Mesenchymal stem cell (in vitro differentiated cells and primary cell): Measurements from ENCODE around the gene CBFB.

Source experiments
- DNase-seq: peaks from one replicate; pipeline ENCODE4 v3.0.0-alpha.2; 2013
- H2AFZ ChIP-seq: one replicate; pipeline ENCODE4 v1.6.1; 2013; ENCODE audit warnings: low read depth, mild to moderate bottlenecking, control low read depth, inconsistent platforms, low read length, moderate library complexity
- H2AK5ac ChIP-seq: 2 replicates; pipeline ENCODE4 v1.6.1; 2013; ENCODE audit warnings: low read length, moderate library complexity, mild to moderate bottlenecking, inconsistent platforms; ENCODE audit not compliant: severe bottlenecking
- H2BK120ac ChIP-seq: one replicate; pipeline ENCODE4 v1.6.1; 2013; ENCODE audit warnings: low read depth, mild to moderate bottlenecking, inconsistent platforms, low read length, moderate library complexity
- H2BK12ac ChIP-seq, 2 experiments: one replicate each; pipeline ENCODE4 v1.6.1; 2013; ENCODE audit warnings: inconsistent platforms in 2 of 2, low read length in 2 of 2, mild to moderate bottlenecking in 2 of 2, moderate library complexity in 2 of 2, control low read depth in 1 of 2
- H2BK15ac ChIP-seq: one replicate; pipeline ENCODE4 v1.6.1; 2013; ENCODE audit warnings: mild to moderate bottlenecking, low read depth, inconsistent platforms; ENCODE audit not compliant: poor library complexity, severe bottlenecking
- H2BK5ac ChIP-seq: 2 replicates; pipeline ENCODE4 v1.6.1; 2013; ENCODE audit warnings: low read depth, mild to moderate bottlenecking, low read length, control low read depth, inconsistent platforms; ENCODE audit not compliant: poor library complexity, severe bottlenecking
- H3K14ac ChIP-seq, 2 experiments: one replicate each; pipeline ENCODE4 v1.6.1; 2013; ENCODE audit warnings: inconsistent platforms in 2 of 2, low read length in 2 of 2, control low read depth in 1 of 2, mild to moderate bottlenecking in 1 of 2, moderate library complexity in 1 of 2
- H3K18ac ChIP-seq, 2 experiments: one replicate each; pipeline ENCODE4 v1.6.1; 2013; ENCODE audit warnings: inconsistent platforms in 2 of 2, low read length in 2 of 2, control low read depth in 1 of 2, low read depth in 1 of 2, mild to moderate bottlenecking in 1 of 2
- H3K23ac ChIP-seq, 2 experiments: one replicate each; pipeline ENCODE4 v1.6.1; 2013; ENCODE audit warnings: inconsistent platforms in 2 of 2, low read length in 2 of 2, mild to moderate bottlenecking in 2 of 2, moderate library complexity in 2 of 2, control low read depth in 1 of 2
- H3K27ac ChIP-seq: 2 replicates; pipeline ENCODE4 v1.5.1; 2013; ENCODE audit warnings: mild to moderate bottlenecking, moderate library complexity, low read length, control low read depth, inconsistent platforms; ENCODE audit not compliant: poor library complexity, severe bottlenecking
- H3K27me3 ChIP-seq, 2 experiments: 2 replicates each; pipeline versions ENCODE4 v1.6.1 to v1.7.0; 2013; ENCODE audit warnings: low read length in 2 of 2, mild to moderate bottlenecking in 2 of 2, moderate library complexity in 2 of 2, control low read depth in 1 of 2, inconsistent platforms in 1 of 2; ENCODE audit not compliant: control insufficient read depth in 1 of 2, insufficient read depth in 1 of 2
- H3K36me3 ChIP-seq, 2 experiments: 2 replicates each; pipeline versions ENCODE4 v1.6.1 to v1.7.0; 2013; ENCODE audit warnings: low read length in 2 of 2, control low read depth in 1 of 2, inconsistent platforms in 1 of 2, low read depth in 1 of 2, mild to moderate bottlenecking in 1 of 2; ENCODE audit not compliant: insufficient read depth in 2 of 2, control insufficient read depth in 1 of 2
- H3K4ac ChIP-seq, 2 experiments: one replicate each; pipeline ENCODE4 v1.6.1; 2013; ENCODE audit warnings: inconsistent platforms in 2 of 2, low read length in 2 of 2, mild to moderate bottlenecking in 2 of 2, moderate library complexity in 2 of 2, control low read depth in 1 of 2, low read depth in 1 of 2
- H3K4me1 ChIP-seq: 2 replicates; pipeline ENCODE4 v1.6.1; 2013; ENCODE audit warnings: low read depth, low read length, control low read depth; ENCODE audit not compliant: control insufficient read depth, insufficient read depth
- H3K4me2 ChIP-seq: 2 replicates; pipeline ENCODE4 v1.6.1; 2013; ENCODE audit warnings: low read length, mild to moderate bottlenecking, inconsistent platforms; ENCODE audit not compliant: poor library complexity, severe bottlenecking
- H3K4me3 ChIP-seq, 2 experiments: 2 replicates each; pipeline versions ENCODE4 v1.5.1 to v1.7.0; 2013; ENCODE audit warnings: low read length in 2 of 2, mild to moderate bottlenecking in 2 of 2, control low read depth in 1 of 2, low read depth in 1 of 2; ENCODE audit not compliant: insufficient read depth in 1 of 2
- H3K79me1 ChIP-seq: replicated peaks from 2 replicates; pipeline ENCODE4 v1.6.1; 2013; ENCODE audit warnings: mild to moderate bottlenecking, control low read depth, low read length, inconsistent platforms; ENCODE audit not compliant: poor library complexity, severe bottlenecking
- H3K9ac ChIP-seq: 2 replicates; pipeline ENCODE4 v1.7.0; 2013; ENCODE audit warnings: mild to moderate bottlenecking, low read length, moderate library complexity
- H3K9me3 ChIP-seq: 2 replicates; pipeline ENCODE4 v1.7.0; 2013; ENCODE audit warnings: mild to moderate bottlenecking, low read length; ENCODE audit not compliant: control insufficient read depth
- H4K8ac ChIP-seq: one replicate; pipeline ENCODE4 v1.6.1; 2013; ENCODE audit warnings: inconsistent platforms, mild to moderate bottlenecking, low read length, moderate library complexity
- H4K91ac ChIP-seq: one replicate; pipeline ENCODE4 v1.6.1; 2013; ENCODE audit warnings: mild to moderate bottlenecking, low read length, inconsistent platforms
- WGBS: methylation state at CpG from one replicate; pipeline ENCODE4 v1.1.7; 2013; ENCODE audit warnings: mixed read lengths; 5-methylcytosine and 5-hydroxymethylcytosine counted together

The CBFB gene

DNA sequence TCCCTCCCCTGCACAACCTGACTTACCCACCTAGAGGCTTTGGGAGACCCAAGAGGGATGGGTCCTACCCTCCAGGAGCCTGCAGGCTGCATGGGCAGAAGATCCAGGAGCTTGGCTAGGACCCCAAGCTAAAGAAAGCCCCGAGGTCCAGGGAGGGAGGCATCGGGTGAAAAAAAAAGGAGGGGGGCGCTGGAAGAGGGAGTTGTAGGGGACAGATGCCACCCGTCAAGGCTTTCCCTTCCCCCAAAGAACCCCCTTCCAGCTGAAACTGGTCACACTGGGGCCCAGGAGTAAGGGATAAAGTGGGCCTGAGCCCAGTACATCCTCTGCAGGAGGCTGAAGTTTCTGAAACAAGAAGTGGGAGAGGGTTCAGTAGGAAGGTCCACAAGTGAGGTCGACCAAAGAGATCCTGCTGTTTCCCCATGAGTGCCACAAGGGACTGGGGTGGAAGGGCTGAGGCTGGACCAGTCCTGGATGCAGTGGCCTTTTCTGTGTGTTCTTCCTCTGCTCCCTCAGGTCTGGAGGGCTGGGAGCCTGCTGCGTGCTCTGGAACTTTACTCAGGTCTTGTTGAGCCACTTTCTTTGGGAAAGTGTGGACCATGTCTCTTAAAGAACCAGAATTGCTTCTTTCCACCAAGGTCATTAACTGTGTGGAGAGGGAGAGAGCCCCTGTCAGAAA lies 14.2 kb upstream of the CBFB start:
- peak overlapping the region in 1 of 2 experiments; percentile 92 for H3K4ac ChIP-seq
- peak overlapping the region in 1 of 2 experiments; percentile 99 for H3K23ac ChIP-seq
- peak overlapping the region; percentile 98 for H4K8ac ChIP-seq
- peak overlapping the region; percentile 38 for H2BK120ac ChIP-seq
- H2AK5ac ChIP-seq: no peak overlapping the region
- H3K36me3 ChIP-seq: no peaks in the 10 kb centered on the region
- H4K91ac ChIP-seq: peak overlapping the region; percentile 93
- H3K4me2 ChIP-seq: peak overlapping the region; percentile 79
- DNase-seq: no peak
- H3K4me3 ChIP-seq: peak overlapping the region in 1 of 2 experiments; percentile 73
- peak overlapping the region in 1 of 2 experiments; percentile 97 for H3K14ac ChIP-seq
- peak overlapping the region; percentile 60 for H2BK15ac ChIP-seq
- H3K27ac ChIP-seq: no peak overlapping the region
- H2BK5ac ChIP-seq: no peak overlapping the region
- H3K18ac ChIP-seq: peak overlapping the region; percentile 90 to 99
- peak overlapping the region; percentile 70 for H3K9ac ChIP-seq
- H3K79me1 ChIP-seq: no peaks in the 10 kb centered on the region
- H3K4me1 ChIP-seq: peaks cover 14% of the 10 kb centered on the region
- no peaks in the 10 kb centered on the region for H3K9me3 ChIP-seq
- 85% methylated on average over 5 of the region's 6 CpGs for WGBS
- no peak overlapping the region for H2AFZ ChIP-seq
- H2BK12ac ChIP-seq: peak overlapping the region; percentile 78 to 98
- H3K27me3 ChIP-seq: peaks cover 6 to 11% of the 10 kb centered on the region in 2 experiments

DNA sequence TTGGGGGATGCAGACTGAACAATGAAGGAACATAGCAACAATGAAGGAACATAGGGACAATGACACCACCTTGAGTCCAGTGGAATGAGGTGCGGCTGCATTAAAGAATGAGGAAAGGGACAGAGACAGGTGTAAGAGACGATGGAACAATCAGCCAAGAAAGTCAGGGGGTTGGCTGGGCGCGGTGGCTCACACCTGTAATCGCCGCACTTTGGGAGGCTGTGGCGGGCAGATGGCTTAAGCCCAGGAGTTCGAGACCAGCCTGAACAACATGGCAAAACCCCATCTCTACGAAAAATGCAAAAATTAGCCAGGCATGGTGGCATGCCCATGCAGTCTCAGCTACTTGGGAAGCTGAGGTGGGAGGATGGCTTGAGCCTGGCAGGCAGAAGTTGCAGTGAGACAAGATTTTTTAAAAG lies 13.6 kb upstream of the CBFB start:
- Histone ChIP-seq H3K9ac (no peak overlapping the region), H3K4me1 (peaks cover 14% of the 10 kb centered on the region), H3K23ac (no peak overlapping the region), H2BK12ac (peak overlapping the region in 1 of 2 experiments; percentile 8), H3K79me1 (no peaks in the 10 kb centered on the region), H3K27ac (no peak overlapping the region), H3K36me3 (no peaks in the 10 kb centered on the region), H2AK5ac (no peak overlapping the region), H2BK15ac (no peak overlapping the region), H3K4ac (no peak overlapping the region), H3K4me3 (no peak overlapping the region), H4K8ac (no peak overlapping the region), H3K14ac (no peak overlapping the region), H4K91ac (no peak overlapping the region), H2BK120ac (no peak overlapping the region), H3K9me3 (no peaks in the 10 kb centered on the region), H3K27me3 (peaks cover 6 to 11% of the 10 kb centered on the region in 2 experiments), H2AFZ (no peak overlapping the region), H3K18ac (peak overlapping the region in 1 of 2 experiments; percentile 47), H2BK5ac (no peak overlapping the region), H3K4me2 (no peak overlapping the region)
- 98% methylated on average over 9 of the region's 9 CpGs for WGBS
- no peak for DNase-seq

DNA sequence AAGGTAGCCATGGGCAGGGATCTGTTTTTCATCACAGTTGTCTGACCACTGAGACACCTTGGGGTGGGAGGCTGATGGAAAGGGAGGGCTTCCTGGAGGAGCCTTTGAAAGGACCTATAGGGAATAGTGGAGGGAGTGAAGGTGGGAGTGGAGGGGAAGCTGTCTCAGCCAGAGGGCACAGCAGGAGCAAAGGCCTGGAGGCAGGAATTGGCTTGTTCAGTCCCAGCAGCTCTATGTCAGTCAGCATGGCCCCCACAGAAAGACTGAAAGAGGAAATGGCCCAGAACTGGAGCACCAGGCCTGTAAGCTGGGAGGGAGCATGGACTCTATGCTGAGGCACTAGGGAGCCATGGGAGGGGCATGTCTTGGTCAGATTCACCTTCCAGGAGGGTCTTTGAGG lies 12.8 kb upstream of the CBFB start:
- H3K36me3 ChIP-seq: no peaks in the 10 kb centered on the region
- H3K9me3 ChIP-seq: no peaks in the 10 kb centered on the region
- no peak overlapping the region for H3K23ac ChIP-seq
- peak overlapping the region in 1 of 2 experiments; percentile 47 for H3K4ac ChIP-seq
- no peak overlapping the region for H2AFZ ChIP-seq
- peaks cover 6 to 11% of the 10 kb centered on the region in 2 experiments for H3K27me3 ChIP-seq
- H4K8ac ChIP-seq: no peak overlapping the region
- H3K9ac ChIP-seq: no peak overlapping the region
- H3K4me1 ChIP-seq: peaks cover 14% of the 10 kb centered on the region
- H3K4me2 ChIP-seq: no peak overlapping the region
- H4K91ac ChIP-seq: no peak overlapping the region
- no peak overlapping the region for H2AK5ac ChIP-seq
- no peak overlapping the region for H2BK12ac ChIP-seq
- no peak overlapping the region for H2BK120ac ChIP-seq
- H3K79me1 ChIP-seq: no peaks in the 10 kb centered on the region
- H3K4me3 ChIP-seq: no peak overlapping the region
- H2BK15ac ChIP-seq: no peak overlapping the region
- DNase-seq: no peak
- H3K18ac ChIP-seq: no peak overlapping the region
- no peak overlapping the region for H2BK5ac ChIP-seq
- no peak overlapping the region for H3K27ac ChIP-seq
- H3K14ac ChIP-seq: no peak overlapping the region

DNA sequence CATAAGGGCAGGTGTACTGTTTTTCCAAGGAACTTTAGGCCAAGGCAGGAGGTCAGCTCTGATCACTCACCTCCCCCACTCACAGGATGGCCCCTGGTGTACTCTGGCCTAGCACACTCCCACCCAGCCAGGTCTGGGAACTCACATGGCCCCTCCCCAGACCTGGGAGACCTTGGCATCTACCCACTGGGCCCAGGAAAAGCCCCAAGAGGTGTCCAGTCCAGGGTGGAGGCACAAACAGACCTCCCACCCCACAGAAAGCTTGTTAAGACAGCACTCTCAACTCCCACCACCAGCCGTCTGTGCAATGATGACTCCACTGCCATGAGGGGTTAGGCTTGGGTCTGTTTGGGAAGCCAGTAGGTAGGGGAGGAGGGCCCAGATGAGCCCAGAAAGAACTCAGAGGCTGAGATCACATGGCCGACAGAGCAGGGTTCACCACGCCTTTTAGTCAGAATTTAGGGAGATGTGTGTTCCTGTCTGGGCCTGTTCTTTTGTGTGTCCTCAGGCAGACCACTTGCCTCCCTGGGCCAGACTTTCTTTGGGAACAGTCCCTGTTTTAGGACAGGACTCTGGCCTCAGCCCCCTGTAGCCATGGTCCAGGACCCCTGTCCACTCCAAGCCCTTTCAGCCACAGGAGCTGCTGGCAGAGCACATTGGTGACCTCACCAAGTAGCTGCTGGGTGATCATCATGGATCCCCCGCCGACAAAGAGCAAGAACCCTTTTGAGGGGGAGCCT lies 12.1 kb upstream of the CBFB start:
- no peak overlapping the region for H3K18ac ChIP-seq
- no peak overlapping the region for H3K4me2 ChIP-seq
- H2AK5ac ChIP-seq: no peak overlapping the region
- H3K9me3 ChIP-seq: no peaks in the 10 kb centered on the region
- no peak overlapping the region for H3K4me3 ChIP-seq
- no peak overlapping the region for H4K8ac ChIP-seq
- H3K27me3 ChIP-seq: peaks cover 6 to 11% of the 10 kb centered on the region in 2 experiments
- peaks cover 14% of the 10 kb centered on the region for H3K4me1 ChIP-seq
- H2BK15ac ChIP-seq: peak overlapping the region; percentile 56
- peak overlapping the region; percentile 21 for H4K91ac ChIP-seq
- no peaks in the 10 kb centered on the region for H3K36me3 ChIP-seq
- H3K27ac ChIP-seq: no peak overlapping the region
- H3K79me1 ChIP-seq: no peaks in the 10 kb centered on the region
- no peak overlapping the region for H3K9ac ChIP-seq
- 97% methylated on average over 5 of the region's 5 CpGs for WGBS
- no peak for DNase-seq
- H2AFZ ChIP-seq: no peak overlapping the region
- no peak overlapping the region for H3K4ac ChIP-seq
- no peak overlapping the region for H2BK12ac ChIP-seq
- no peak overlapping the region for H3K14ac ChIP-seq
- H3K23ac ChIP-seq: no peak overlapping the region
- no peak overlapping the region for H2BK120ac ChIP-seq
- H2BK5ac ChIP-seq: no peak overlapping the region
